ENCODE data around the gene MEF2C. TPM values are rescaled to one million over a fixed set of nuclear protein-coding genes. Genes with fewer than 3 reads are reported as not detected.
A peak's percentile ranks its signal among the peaks of the same experiment; 100 is the strongest.

MEF2C gene
- total and polyA plus RNA-seq, 2 experiments from 2014 or later: 0.97 to 1.6 TPM

GRCh38 chr5:88694023-88694679 is 188.8 kb downstream of the MEF2C start (continued):
- TF ChIP-seq EZH2phosphoT487 (IDR thresholded peaks at IDR 0.05; ENCODE audit: unreplicated experiment) (no peak), EZH2 (IDR thresholded peaks at IDR 0.05; ENCODE audit: low read depth, unreplicated experiment) (no peak), ZNF331 (CRISPR knock-in tag; IDR thresholded peaks at IDR 0.05; ENCODE audit: low read depth) (no peak)

GRCh38 chr5:88693071-88693932 is 189.7 kb downstream of the MEF2C start:
- H3K27me3 ChIP-seq (ENCODE audit: insufficient read depth): peaks cover 95% of the 10 kb centered on the region
- H3K36me3 Mint-ChIP-seq (ENCODE audit: low read depth): no peaks in the 10 kb centered on the region
- DNase-seq (ENCODE audit: low spot score) (peak; percentile 85), ATAC-seq (peak; percentile 30)
- no peaks in the 10 kb centered on the region for H3K9me2 ChIP-seq (ENCODE audit: insufficient read depth)
- peak overlapping the region; percentile 58 for H3K4me3 ChIP-seq
- H3K4me3 Mint-ChIP-seq: peak overlapping the region; percentile 68
- TF ChIP-seq, protein P1, sequence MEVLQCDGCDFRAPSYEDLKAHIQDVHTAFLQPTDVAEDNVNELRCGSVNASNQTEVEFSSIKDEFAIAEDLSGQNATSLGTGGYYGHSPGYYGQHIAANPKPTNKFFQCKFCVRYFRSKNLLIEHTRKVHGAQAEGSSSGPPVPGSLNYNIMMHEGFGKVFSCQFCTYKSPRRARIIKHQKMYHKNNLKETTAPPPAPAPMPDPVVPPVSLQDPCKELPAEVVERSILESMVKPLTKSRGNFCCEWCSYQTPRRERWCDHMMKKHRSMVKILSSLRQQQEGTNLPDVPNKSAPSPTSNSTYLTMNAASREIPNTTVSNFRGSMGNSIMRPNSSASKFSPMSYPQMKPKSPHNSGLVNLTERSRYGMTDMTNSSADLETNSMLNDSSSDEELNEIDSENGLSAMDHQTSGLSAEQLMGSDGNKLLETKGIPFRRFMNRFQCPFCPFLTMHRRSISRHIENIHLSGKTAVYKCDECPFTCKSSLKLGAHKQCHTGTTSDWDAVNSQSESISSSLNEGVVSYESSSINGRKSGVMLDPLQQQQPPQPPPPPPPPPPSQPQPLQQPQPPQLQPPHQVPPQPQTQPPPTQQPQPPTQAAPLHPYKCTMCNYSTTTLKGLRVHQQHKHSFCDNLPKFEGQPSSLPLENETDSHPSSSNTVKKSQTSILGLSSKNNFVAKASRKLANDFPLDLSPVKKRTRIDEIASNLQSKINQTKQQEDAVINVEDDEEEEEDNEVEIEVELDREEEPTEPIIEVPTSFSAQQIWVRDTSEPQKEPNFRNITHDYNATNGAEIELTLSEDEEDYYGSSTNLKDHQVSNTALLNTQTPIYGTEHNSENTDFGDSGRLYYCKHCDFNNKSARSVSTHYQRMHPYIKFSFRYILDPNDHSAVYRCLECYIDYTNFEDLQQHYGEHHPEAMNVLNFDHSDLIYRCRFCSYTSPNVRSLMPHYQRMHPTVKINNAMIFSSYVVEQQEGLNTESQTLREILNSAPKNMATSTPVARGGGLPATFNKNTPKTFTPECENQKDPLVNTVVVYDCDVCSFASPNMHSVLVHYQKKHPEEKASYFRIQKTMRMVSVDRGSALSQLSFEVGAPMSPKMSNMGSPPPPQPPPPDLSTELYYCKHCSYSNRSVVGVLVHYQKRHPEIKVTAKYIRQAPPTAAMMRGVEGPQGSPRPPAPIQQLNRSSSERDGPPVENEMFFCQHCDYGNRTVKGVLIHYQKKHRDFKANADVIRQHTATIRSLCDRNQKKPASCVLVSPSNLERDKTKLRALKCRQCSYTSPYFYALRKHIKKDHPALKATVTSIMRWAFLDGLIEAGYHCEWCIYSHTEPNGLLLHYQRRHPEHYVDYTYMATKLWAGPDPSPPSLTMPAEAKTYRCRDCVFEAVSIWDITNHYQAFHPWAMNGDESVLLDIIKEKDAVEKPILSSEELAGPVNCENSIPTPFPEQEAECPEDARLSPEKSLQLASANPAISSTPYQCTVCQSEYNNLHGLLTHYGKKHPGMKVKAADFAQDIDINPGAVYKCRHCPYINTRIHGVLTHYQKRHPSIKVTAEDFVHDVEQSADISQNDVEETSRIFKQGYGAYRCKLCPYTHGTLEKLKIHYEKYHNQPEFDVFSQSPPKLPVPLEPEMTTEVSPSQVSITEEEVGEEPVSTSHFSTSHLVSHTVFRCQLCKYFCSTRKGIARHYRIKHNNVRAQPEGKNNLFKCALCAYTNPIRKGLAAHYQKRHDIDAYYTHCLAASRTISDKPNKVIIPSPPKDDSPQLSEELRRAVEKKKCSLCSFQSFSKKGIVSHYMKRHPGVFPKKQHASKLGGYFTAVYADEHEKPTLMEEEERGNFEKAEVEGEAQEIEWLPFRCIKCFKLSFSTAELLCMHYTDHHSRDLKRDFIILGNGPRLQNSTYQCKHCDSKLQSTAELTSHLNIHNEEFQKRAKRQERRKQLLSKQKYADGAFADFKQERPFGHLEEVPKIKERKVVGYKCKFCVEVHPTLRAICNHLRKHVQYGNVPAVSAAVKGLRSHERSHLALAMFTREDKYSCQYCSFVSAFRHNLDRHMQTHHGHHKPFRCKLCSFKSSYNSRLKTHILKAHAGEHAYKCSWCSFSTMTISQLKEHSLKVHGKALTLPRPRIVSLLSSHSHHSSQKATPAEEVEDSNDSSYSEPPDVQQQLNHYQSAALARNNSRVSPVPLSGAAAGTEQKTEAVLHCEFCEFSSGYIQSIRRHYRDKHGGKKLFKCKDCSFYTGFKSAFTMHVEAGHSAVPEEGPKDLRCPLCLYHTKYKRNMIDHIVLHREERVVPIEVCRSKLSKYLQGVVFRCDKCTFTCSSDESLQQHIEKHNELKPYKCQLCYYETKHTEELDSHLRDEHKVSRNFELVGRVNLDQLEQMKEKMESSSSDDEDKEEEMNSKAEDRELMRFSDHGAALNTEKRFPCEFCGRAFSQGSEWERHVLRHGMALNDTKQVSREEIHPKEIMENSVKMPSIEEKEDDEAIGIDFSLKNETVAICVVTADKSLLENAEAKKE (CRISPR knock-in tag; IDR thresholded peaks at IDR 0.05): no peak
- TF ChIP-seq, protein P2, sequence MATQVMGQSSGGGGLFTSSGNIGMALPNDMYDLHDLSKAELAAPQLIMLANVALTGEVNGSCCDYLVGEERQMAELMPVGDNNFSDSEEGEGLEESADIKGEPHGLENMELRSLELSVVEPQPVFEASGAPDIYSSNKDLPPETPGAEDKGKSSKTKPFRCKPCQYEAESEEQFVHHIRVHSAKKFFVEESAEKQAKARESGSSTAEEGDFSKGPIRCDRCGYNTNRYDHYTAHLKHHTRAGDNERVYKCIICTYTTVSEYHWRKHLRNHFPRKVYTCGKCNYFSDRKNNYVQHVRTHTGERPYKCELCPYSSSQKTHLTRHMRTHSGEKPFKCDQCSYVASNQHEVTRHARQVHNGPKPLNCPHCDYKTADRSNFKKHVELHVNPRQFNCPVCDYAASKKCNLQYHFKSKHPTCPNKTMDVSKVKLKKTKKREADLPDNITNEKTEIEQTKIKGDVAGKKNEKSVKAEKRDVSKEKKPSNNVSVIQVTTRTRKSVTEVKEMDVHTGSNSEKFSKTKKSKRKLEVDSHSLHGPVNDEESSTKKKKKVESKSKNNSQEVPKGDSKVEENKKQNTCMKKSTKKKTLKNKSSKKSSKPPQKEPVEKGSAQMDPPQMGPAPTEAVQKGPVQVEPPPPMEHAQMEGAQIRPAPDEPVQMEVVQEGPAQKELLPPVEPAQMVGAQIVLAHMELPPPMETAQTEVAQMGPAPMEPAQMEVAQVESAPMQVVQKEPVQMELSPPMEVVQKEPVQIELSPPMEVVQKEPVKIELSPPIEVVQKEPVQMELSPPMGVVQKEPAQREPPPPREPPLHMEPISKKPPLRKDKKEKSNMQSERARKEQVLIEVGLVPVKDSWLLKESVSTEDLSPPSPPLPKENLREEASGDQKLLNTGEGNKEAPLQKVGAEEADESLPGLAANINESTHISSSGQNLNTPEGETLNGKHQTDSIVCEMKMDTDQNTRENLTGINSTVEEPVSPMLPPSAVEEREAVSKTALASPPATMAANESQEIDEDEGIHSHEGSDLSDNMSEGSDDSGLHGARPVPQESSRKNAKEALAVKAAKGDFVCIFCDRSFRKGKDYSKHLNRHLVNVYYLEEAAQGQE (IDR thresholded peaks at IDR 0.05; ENCODE audit: unreplicated experiment): no peak
- TF ChIP-seq EZH2 (IDR thresholded peaks at IDR 0.05; ENCODE audit: low read depth, unreplicated experiment): peak; percentile 11
- TF ChIP-seq ZNF331 (CRISPR knock-in tag; IDR thresholded peaks at IDR 0.05; ENCODE audit: low read depth): no peak
- TF ChIP-seq CREB1 (CRISPR knock-in tag; IDR thresholded peaks at IDR 0.05; ENCODE audit: low read depth): no peak
- TF ChIP-seq, protein P3, sequence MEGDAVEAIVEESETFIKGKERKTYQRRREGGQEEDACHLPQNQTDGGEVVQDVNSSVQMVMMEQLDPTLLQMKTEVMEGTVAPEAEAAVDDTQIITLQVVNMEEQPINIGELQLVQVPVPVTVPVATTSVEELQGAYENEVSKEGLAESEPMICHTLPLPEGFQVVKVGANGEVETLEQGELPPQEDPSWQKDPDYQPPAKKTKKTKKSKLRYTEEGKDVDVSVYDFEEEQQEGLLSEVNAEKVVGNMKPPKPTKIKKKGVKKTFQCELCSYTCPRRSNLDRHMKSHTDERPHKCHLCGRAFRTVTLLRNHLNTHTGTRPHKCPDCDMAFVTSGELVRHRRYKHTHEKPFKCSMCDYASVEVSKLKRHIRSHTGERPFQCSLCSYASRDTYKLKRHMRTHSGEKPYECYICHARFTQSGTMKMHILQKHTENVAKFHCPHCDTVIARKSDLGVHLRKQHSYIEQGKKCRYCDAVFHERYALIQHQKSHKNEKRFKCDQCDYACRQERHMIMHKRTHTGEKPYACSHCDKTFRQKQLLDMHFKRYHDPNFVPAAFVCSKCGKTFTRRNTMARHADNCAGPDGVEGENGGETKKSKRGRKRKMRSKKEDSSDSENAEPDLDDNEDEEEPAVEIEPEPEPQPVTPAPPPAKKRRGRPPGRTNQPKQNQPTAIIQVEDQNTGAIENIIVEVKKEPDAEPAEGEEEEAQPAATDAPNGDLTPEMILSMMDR (conservative IDR thresholded peaks at IDR 0.05; ENCODE audit: low read depth in 2 of 2): peak; percentile 24 to 48; a peak in 3 of 4 replicates
- H3K4me1 ChIP-seq (ENCODE audit: insufficient read depth): peaks cover 83% of the 10 kb centered on the region
- H3F3A ChIP-seq (replicated peaks; ENCODE audit: low read depth): peaks cover 21% of the 10 kb centered on the region
- peaks cover 8% of the 10 kb centered on the region; the same call in 2 of the 3 replicates for H3K9me3 Mint-ChIP-seq
- H3K79me2 ChIP-seq (replicated peaks; ENCODE audit: insufficient read depth): no peaks in the 10 kb centered on the region
- peaks cover 79% of the 10 kb centered on the region for H3K4me1 Mint-ChIP-seq
- no peaks in the 10 kb centered on the region for H3K36me3 ChIP-seq (ENCODE audit: insufficient read depth)
- H2AFZ ChIP-seq: peak overlapping the region; percentile 72
- peak overlapping the region; percentile 86 for H3K4me2 ChIP-seq
- H3K27me3 Mint-ChIP-seq (ENCODE audit: insufficient read depth, low read depth, poor library complexity): peaks cover 86% of the 10 kb centered on the region
- no peaks in the 10 kb centered on the region for H4K20me1 ChIP-seq (replicated peaks; ENCODE audit: insufficient read depth)
- no peak overlapping the region for H3K27ac ChIP-seq (ENCODE audit: low read depth)
- no peak overlapping the region for H3K27ac Mint-ChIP-seq
